IPS-NIHi7 (cell line): ENCODE data around the gene UPP1.
A peak's percentile ranks its signal among the peaks of the same experiment; 100 is the strongest.
"Not testable (repeated sequence)": the region's sequence is repeated elsewhere in the genome, so short reads cannot be mapped to it uniquely, and the experiment has no call there.

Experiments
- DNase-seq: peaks from one replicate; pipeline ENCODE4 v3.0.0; 2012; ENCODE audit warnings: mixed read lengths; ENCODE audit errors: extremely low spot score

The UPP1 gene

GRCh38 chr7:48089046-48090003 is at the start of gene UPP1:
TSS of gene UPP1 (plus strand) at chr7:48089265. CDS start at chr7:48094784, 5,519 bp downstream.
- peak; percentile 88 for DNase-seq

GRCh38 chr7:48040944-48041652 is 48.0 kb upstream of the UPP1 start:
- no peak for DNase-seq

GRCh38 chr7:48041653-48041970 is 47.5 kb upstream of the UPP1 start:
- no peak for DNase-seq

- no peak for DNase-seq
Observed at GRCh38 chr7:48042216-48042615, 46.8 kb upstream of the UPP1 start.

- DNase-seq = no peak
Observed at GRCh38 chr7:48042636-48043035, 46.4 kb upstream of the UPP1 start.

GRCh38 chr7:48045195-48045765 is 43.8 kb upstream of the UPP1 start:
- no peak for DNase-seq

GRCh38 chr7:48046458-48046857 is 42.6 kb upstream of the UPP1 start:
- no peak for DNase-seq

GRCh38 chr7:48048113-48048512 is 41.0 kb upstream of the UPP1 start:
- DNase-seq = no peak

- no peak for DNase-seq
Observed at GRCh38 chr7:48049850-48050249, 39.2 kb upstream of the UPP1 start.

- DNase-seq = no peak
Observed at GRCh38 chr7:48052748-48053147, 36.3 kb upstream of the UPP1 start.

GRCh38 chr7:48053736-48054135 is 35.3 kb upstream of the UPP1 start:
- no peak for DNase-seq

GRCh38 chr7:48058990-48059389 is 30.1 kb upstream of the UPP1 start:
- no peak for DNase-seq

- no peak for DNase-seq
Observed at GRCh38 chr7:48059706-48060105, 29.4 kb upstream of the UPP1 start.

- DNase-seq = no peak
Observed at GRCh38 chr7:48063985-48064384, 25.1 kb upstream of the UPP1 start.

- no peak for DNase-seq
Observed at GRCh38 chr7:48067475-48067874, 21.6 kb upstream of the UPP1 start.

GRCh38 chr7:48074204-48074654 is 14.8 kb upstream of the UPP1 start:
- DNase-seq = no peak

GRCh38 chr7:48077423-48077822 is 11.6 kb upstream of the UPP1 start:
- DNase-seq = no peak

- no peak for DNase-seq
Observed at GRCh38 chr7:48078470-48078869, 10.6 kb upstream of the UPP1 start.

GRCh38 chr7:48082378-48082777 is 6.7 kb upstream of the UPP1 start:
- not testable (repeated sequence) for DNase-seq

GRCh38 chr7:48083114-48083830 is 5.8 kb upstream of the UPP1 start:
- no peak for DNase-seq

GRCh38 chr7:48084727-48085432 is 4.2 kb upstream of the UPP1 start:
- peak; percentile 43 for DNase-seq
